ENCODE measurements around the gene DAD1.

DNA sequence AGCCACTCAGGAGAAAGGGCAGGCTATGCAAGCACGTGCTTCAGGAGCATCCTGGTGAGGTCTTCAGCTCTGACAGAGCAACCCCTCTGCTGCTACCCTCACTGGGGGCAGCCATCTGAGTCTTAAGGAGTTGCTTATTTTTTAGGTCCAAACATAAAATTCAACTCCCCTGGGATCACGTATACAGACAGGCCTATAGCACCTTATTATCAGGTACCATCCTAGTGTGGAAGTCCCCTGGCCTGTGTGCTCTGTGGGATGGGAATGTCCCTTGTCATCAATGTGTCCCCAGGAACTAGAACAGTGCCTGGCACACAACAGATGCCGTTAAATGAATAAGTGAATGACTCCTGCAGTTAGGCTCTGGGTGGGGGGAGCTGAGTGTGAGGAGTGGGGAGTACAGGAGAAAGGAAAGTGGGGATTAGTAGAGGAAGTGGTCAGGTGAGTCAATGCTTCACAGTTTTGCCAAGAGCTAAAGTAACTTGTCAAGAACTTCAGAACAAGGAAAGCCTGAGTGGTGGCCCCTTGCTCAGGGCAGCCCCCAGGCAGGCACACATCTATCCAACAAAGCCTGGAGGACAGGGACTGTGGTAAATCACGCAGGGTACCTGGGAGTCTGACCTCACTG lies 33.5 kb downstream of the DAD1 start:
- TF ChIP-seq, protein P1, sequence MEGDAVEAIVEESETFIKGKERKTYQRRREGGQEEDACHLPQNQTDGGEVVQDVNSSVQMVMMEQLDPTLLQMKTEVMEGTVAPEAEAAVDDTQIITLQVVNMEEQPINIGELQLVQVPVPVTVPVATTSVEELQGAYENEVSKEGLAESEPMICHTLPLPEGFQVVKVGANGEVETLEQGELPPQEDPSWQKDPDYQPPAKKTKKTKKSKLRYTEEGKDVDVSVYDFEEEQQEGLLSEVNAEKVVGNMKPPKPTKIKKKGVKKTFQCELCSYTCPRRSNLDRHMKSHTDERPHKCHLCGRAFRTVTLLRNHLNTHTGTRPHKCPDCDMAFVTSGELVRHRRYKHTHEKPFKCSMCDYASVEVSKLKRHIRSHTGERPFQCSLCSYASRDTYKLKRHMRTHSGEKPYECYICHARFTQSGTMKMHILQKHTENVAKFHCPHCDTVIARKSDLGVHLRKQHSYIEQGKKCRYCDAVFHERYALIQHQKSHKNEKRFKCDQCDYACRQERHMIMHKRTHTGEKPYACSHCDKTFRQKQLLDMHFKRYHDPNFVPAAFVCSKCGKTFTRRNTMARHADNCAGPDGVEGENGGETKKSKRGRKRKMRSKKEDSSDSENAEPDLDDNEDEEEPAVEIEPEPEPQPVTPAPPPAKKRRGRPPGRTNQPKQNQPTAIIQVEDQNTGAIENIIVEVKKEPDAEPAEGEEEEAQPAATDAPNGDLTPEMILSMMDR (conservative IDR thresholded peaks at IDR 0.05; ENCODE audit: low read depth, low read length): no peak
- no peak for TF ChIP-seq EZH2 (IDR thresholded peaks at IDR 0.05; ENCODE audit: low read length, unreplicated experiment)
- TF ChIP-seq EZH2phosphoT487 (IDR thresholded peaks at IDR 0.05; ENCODE audit: borderline replicate concordance, low read length): no peak
